Subcutaneous adipose tissue (tissue), 4 donors: ENCODE data around the gene AURKA. TPM values are rescaled to one million over a fixed set of nuclear protein-coding genes. Genes with fewer than 3 reads are reported as not detected.

Source experiments
- total RNA-seq, 4 donors: library from RNA; depleted of rRNA; stranded (reverse); fragments of >200 nt; gene quantifications; one replicate each; pipeline ENCODE4 v1.1.0, GENCODE V29; 2016
- TF ChIP-seq, protein P1 (sequence below): fragments of 450-650 bp; IDR thresholded peaks from one replicate; pipeline ENCODE4 v1.5.1; 2016; ENCODE audit warnings: low read depth, mild to moderate bottlenecking, control low read depth, antibody characterized with exemption, moderate library complexity

The AURKA gene
- total RNA-seq, result 1 to 10 TPM; 1.5 to 5.9 (median 2.3) TPM

DNA sequence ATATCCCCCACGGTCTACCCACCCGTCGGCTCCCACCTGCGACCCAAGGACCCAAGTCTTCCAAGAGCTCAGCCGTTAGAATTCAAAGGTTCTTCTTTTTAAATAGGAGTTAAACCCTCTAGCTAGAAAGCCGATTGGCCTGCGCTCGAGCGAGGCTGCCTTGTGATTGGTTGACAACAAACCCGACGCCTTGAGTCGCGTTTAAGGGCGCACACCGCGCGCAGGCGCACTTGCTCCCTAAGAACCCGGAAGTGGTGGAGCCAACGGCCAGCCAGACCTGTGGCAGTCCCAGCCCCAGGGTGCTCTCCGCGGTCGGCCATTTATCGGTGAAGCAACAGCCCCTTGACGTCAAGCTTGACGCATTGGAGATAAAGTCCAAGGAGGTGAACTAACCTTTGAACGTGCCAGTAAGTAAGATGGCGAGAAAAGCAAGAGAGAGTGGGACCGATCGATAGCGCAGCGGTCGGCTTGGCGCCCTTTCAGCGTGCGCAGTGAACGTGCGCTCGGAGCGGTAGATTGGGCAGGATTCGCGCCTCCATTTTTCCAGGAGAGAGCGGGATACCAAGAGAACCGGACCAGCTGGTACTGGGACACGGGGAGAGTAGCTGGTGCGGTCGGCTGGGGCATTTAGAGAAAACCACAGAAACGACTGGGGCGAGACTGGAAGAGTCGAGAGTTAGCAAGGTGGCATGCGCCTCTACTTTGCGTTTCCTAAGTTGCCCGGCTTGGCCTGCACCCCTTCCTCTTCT is at the start of gene AURKA, which contains the start of gene CSTF1:
AURKA (minus strand) TSS at position 84 of the 749 bp plus-strand sequence. CDS start 4,018 bp downstream, outside the sequence.
CSTF1 (plus strand) TSS at position 514 of the 749 bp plus-strand sequence. CDS start 2,908 bp downstream, outside the sequence.
- TF ChIP-seq, protein P1, sequence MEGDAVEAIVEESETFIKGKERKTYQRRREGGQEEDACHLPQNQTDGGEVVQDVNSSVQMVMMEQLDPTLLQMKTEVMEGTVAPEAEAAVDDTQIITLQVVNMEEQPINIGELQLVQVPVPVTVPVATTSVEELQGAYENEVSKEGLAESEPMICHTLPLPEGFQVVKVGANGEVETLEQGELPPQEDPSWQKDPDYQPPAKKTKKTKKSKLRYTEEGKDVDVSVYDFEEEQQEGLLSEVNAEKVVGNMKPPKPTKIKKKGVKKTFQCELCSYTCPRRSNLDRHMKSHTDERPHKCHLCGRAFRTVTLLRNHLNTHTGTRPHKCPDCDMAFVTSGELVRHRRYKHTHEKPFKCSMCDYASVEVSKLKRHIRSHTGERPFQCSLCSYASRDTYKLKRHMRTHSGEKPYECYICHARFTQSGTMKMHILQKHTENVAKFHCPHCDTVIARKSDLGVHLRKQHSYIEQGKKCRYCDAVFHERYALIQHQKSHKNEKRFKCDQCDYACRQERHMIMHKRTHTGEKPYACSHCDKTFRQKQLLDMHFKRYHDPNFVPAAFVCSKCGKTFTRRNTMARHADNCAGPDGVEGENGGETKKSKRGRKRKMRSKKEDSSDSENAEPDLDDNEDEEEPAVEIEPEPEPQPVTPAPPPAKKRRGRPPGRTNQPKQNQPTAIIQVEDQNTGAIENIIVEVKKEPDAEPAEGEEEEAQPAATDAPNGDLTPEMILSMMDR, result no peak

DNA sequence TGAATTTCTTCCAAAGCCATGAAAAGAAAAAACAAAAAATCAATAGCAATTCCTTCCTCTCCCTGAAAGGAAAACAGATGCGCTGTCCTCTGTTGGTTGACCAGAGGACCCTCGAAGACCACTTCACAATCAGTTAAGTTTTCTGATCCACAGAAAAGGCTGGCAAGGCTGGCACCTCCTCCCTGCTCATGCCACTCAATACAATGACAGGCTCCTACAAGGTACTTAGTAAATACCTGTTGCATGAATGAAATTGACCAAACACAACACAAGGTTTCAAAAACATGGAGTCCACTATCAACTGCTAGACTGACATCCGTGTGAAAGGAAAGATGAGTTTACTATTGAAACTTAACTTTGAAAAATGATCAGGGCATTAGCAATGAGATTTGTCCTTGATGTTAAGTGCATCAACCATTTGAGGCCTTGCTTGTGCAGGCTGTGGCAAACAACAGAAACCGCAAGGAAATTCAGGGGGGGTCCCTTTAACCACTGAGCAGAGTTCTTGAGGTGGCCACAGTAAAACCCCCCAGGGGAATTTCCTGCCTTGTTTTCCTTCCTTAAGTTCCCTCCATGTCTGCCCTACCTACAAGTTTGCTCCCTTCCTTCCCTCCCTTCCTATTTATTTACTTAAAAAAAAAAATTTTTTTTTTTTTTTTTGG is 48.5 kb upstream of the AURKA start:
- TF ChIP-seq, protein P1, result no peak

DNA sequence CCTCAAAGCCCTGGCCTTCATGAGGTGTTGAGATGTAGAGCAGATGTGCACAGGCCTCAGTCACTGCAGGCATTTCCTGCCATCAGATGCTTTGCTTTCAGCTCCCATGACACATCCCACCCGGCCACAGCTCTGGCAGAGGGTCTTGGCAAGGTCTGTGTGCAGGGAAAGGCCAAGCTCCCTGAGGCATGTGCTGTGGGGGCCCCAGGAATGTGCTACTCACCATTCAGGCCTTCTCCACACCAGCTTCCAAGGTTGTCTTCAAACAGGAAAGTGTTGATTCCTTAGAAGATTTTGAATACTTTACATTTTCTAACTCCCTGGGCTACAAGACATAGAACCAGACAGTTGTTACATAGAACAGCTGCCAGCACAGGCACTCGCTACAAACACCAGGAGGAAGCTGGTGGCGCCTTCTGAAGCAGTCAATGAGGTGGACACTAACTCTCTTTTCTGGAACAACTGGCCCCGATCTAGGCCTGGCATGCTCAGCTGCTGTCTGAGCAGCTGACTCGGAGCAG is 47.8 kb upstream of the AURKA start:
- TF ChIP-seq, protein P1, result no peak

DNA sequence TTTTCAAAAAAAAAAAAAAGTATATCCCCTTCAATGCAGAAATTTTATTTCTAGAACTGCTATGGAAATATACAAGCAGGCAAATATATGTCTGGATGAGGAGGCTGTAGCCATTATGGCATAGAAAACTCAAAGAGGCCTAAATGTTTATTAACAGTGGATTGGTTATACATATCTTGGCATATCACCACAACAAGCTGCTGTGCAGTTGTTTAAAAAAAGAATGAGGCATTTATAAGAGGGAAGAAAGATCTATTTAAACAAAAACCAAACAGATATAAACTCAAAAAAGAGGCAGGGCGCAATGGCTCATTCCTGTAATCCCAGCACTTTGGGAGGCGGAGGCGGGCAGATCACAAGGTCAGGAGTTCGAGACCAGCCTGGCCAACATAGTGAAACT is 46.3 kb upstream of the AURKA start:
- TF ChIP-seq, protein P1, result no peak

DNA sequence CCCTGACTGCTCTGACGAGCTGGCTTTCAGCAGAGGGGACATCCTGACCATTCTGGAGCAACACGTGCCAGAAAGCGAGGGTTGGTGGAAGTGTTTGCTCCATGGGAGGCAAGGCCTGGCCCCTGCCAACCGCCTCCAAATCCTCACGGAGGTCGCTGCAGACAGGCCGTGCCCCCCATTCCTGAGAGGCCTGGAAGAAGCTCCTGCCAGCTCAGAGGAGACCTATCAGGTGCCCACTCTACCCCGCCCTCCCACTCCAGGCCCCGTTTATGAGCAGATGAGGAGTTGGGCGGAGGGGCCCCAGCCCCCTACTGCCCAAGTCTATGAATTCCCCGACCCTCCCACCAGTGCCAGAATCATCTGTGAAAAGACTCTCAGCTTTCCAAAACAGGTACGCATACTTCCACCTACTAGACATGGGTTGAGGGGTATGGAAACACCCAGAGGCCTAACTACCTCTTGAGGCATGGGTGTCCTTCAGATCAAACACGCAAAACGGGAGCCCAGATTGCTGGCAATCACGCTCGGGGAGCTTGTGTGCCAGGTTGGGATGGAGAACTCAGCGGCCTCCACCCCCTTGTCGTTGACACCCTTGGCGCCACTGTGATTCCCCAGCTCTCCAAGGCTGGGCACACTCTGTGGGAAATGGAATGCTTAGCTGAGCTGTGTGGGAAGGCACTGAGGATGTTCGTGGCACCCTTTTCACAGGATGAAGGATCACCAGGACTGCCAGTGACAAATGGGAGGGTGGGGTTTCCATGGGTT is 45.4 kb upstream of the AURKA start:
- TF ChIP-seq, protein P1, result no peak

DNA sequence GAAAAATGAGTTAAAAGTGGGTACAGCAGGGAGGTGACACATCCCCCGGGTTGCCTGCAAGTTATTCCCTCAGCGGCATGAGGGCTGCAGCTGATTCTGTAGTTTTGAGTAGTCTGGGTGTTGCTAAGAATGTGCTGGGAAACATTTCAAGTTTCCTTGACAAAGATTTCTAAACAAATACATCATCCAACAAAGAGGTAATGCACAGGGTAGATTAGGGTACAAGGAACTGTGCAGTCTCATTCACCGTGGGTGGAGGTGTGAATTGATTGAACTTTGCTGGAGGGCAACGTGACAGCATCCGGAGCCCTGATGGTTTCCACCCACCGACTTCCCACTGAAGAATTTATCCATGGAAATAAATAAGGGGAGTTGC is 41.9 kb upstream of the AURKA start:
- TF ChIP-seq, protein P1, result no peak
